Cardiac septum (tissue), 1 donor: ENCODE measurements around the gene ZFP36. TPM values are rescaled to one million over a fixed set of nuclear protein-coding genes. Genes with fewer than 3 reads are reported as not detected.
"Not testable (repeated sequence)": the region's sequence is repeated elsewhere in the genome, so short reads cannot be mapped to it uniquely, and the experiment has no call there.

ENCODE experiments used
- DNase-seq: peaks from one replicate; pipeline ENCODE4 v3.0.0-alpha.2; 2020; ENCODE audit warnings: low spot score
- intact Hi-C: fragments of 100-400 bp; cut with DNase I; formaldehyde crosslinking; loops from one replicate; pipeline ENCODE4 v1.14.0; 2022
- microRNA-seq: library from miRNA; unstranded; fragments of <30 nt; microRNA quantifications from one replicate; pipeline ENCODE4 v1.2.0, GENCODE V29; 2020
- total RNA-seq: library from RNA; stranded (reverse); fragmentation: NEBNext Ultra II Directional; extraction: Animal tissue kit (Norgen Biotek cat#: 25700); gene quantifications from one replicate; pipeline ENCODE4 v1.2.1, GENCODE V29; 2021
- donor health status: DM: no; HTN: no; CAD: no.

The ZFP36 gene
- total RNA-seq, 1 donor from 2014 or later: 53.0 TPM

DNA sequence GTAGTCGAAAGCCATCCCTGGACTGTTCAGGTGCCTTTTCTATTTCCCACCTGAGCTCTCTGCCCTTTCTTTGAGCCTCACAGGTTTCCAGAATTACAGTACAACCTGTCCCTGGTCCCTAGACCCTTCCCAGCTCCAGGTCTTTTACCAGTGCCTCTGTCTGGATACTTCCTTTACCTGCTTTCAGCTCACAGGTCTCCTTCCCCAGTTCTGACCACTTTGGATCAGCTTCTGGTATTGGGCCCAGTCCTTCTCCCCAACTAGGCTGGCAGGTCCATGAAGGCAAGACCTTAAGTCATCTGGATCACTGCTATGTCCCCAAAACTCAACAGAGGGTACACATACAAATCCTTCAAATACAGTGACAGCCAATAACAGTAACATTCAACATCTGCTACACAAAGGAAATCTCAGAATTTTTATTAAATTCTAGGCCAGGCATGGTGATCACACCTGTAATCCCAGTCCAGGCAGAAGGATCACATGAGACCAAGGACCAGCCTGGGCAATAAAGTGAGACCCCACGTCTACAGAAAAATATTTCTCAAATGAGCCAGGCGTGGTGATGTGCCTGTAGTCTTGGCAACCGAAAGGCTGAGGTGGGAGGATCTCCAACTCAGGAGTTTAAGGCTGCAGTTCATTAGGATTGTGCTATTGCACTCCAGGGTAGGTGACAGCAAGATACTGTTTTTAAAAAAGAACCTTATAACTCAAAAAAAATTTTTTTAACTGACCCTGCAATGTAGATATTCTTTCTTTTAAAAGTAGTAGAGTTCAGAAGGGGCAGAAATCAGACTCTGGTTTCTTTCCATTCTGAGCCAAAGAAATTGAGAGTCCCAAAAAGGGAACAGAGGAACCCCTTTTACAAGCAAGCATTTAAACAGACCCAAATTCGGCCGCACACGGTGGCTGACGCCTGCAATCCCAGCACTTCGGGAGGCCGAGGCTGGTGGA lies 27.8 kb downstream of the ZFP36 start:
- intact Hi-C loops: no loop called here
- no peak for DNase-seq

DNA sequence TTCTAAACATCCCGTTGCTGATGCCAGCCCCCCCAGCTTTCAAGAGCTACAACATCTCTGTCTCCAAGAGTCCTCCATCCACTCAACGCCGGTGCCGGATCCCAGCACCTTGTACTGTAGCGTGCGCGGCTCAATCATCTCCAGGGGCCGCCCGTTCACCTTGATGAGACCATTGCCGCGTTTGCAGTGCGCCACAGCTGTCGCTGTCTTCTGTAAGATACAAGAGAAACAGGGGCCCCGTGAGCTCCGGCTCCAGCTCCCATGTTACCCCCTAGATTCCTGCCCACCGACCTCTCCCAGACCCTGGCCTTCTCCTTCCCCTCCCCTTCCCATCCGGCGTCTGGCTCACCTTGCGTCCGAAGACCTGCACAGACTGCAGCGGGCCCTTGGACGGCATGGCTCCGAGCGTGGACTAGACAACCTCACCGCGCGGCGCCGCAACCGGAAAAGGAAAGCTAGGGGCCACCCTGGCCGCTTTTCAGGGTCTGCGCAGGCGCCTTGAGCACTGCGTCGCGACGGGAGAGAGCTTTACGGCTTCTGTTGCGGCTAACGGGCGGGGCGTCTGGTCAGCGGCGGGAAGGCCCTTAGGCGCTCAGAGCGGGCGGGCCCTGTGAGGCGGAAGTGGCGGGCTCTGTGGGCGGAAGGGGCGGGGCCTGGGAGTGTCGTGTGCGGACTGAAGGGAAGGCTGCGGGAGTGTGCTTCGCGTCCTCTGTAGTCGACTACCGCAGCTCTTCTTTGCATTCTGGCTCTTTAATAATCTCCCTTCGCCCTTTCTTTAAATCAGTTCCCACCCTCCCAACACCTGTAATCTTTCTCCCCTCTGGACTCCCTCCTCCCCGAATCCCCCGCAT lies 29.1 kb downstream of the ZFP36 start, which contains the start of gene RPS16:
TSS of gene RPS16 (minus strand) at position 451 of the 851 bp plus-strand sequence. CDS start at position 397, 54 bp downstream.
- intact Hi-C loops: no loop called here
- peak; percentile 100 for DNase-seq

DNA sequence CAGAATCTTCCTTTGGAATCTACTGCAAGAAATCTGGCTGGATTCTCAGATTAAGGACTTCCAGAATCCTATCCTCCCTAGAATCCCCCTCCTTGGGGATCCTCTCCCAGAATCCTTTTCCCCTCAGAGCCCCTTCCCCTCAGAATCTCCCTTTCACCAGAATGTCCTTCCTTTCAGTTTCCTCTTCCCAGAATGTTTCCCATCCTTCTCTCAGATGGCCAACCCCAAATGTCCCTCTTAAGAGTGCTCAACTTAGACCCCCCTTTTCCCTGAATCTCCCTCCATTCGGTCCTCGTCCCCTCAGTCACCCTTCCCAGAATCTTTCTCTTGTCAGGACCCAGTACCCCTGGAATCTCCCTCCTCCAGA lies 29.7 kb downstream of the ZFP36 start:
- no peak for DNase-seq
- intact Hi-C loops: no loop called here

DNA sequence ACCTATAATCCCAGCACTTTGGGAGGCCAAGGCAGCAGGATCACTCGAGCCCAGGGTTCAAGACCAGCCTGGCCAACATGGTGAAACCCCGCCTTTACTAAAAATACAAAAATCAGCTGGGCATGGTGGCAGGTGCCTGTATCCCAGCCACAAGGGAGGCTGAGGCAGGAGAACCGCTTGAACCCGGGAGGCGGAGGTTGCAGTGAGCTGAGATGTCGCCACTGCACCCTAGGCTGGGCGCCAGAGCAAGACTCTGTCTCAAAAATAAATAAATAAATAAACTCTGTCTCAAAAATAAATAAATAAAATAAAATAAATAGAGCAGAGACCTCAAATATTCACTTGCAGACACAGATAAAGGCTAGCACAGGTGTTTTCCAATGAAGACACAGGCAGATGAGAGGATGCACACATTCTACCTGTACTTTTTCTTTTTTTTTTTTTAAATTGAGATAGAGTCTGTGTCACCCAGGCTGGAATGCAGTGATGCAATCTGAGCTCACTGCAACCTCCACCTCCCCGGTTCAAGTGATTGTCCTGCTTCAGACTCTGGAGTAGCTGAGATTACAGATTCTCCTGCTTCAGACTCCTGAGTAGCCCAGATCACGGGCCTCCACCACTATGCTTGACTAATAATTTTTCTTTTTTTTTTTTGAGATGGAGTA lies 31.8 kb downstream of the ZFP36 start:
- intact Hi-C loops: no loop called here
- DNase-seq: no peak

DNA sequence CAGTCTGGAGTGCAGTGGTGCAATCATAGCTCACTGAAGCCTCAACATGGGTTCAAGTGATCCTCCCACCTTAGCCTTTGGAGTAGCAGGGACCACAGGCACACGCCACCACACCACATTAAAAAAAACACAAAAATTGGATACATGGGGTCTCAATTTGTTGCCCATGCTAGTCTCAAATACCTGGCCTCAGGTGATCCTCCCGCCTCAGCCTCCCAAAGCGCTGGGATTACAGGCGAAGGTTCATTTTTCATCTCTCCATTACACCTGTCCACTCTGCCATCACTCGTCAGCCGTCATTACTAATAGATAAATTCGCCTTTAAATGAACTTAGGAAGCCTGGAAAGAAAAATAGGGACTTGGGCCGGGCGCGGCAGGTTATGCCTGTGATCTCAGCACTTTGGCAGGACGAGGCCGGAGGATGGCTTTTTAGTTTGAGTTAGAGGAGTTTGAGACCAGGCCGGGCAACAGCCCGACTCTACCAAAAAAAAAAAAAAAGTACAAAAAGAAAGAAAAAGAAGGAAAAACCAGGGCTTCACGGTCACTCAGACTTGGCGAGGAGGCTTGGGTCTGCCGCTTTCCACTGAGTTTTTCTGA lies 38.0 kb downstream of the ZFP36 start:
- intact Hi-C loops: loop anchor here (5.0 to 10.0 kb wide), 2 partner anchors 38 to 90 kb away; partner anchors contain the start of genes EID2B and TIMM50
- DNase-seq: no peak

DNA sequence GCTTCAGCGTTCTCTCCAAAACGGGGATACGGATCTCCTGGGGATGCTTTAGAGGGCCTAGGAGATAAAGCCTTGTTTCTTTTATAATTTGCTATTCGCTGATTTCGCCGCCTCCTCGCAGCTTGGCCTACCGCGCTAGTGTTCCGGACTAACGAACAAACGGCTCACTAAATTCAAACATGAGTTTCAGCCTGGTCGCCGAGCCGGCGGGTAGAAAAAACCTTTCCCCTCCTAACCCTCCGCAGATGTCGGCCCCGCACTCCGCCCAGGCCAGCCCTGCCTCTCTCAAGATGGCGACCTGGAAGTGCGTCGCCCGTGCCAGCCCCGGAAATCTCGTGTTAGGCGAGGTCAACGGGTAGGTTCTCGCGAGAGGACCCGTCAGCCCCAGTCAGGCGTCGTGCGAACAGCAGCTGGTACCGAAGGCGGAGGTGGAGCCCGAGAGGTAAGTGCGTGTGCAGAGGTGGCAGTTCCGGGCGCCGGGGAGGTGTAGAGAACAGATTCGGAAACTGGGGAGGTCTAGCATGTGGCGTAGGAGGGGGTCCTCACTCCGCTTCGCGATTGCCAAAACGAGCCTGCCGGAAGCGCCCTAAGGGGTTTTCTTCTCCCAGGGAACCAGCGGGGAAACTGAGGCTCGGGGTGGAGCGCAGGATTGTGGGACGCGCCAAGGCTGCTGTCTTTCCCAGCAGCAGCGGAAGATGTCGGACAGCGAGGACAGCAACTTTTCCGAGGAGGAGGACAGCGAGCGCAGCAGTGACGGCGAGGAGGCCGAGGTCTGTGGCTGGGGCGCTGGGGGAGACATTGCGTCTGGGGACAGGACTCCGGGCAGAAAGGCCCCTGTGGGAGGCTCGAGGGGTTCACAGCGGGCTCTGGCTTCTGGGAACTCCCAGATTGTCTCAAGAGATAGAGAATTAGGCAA lies 38.8 kb downstream of the ZFP36 start, which contains the start of gene SUPT5H:
TSS of gene SUPT5H (plus strand) at position 387 of the 916 bp plus-strand sequence. CDS start at position 696, 309 bp downstream.
- intact Hi-C loops: loop anchor here (5.0 to 10.0 kb wide), 2 partner anchors 37 to 89 kb away; partner anchors contain the start of genes EID2B and TIMM50

DNA sequence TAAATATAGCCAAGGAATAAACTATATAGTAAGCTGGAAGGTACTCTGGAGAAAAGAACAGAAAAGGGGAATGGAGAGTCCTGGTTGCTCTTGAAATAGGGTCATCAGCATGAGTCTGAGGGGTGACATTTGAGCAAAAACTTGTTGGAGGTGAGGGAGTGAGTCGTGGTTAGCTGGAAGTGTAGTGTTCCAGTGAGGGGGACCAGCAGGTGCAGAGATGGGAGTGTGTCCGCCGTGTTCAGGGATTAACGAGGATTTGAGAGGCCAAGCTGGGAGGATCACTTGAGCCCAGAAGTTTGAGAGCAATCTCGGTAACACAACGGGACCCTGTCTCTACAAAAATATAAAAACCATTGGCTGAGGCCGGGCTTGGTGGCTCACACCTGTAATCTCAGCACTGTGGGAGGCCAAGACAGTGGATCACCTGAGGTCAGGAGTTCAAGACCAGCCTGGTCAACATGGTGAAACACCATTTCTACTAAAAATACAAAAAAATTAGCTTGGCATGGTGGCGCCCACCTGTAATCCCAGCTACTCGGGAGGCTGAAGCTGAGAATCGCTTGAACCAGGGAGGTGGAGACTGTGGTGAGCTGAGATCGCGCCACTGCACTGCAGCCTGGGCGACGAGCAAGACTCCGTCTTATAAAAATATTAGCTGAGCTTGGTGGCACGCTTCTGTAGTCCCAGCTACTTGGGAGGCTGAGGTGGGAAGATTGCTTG lies 39.9 kb downstream of the ZFP36 start:
- intact Hi-C loops: loop anchor here (5.0 to 10.0 kb wide), 2 partner anchors 36 to 88 kb away; partner anchors contain the start of genes EID2B and TIMM50
- no peak for DNase-seq

More for the DNA sequence above, 38.8 kb downstream of the ZFP36 start, which contains the start of gene SUPT5H:
- DNase-seq: peak; percentile 98

DNA sequence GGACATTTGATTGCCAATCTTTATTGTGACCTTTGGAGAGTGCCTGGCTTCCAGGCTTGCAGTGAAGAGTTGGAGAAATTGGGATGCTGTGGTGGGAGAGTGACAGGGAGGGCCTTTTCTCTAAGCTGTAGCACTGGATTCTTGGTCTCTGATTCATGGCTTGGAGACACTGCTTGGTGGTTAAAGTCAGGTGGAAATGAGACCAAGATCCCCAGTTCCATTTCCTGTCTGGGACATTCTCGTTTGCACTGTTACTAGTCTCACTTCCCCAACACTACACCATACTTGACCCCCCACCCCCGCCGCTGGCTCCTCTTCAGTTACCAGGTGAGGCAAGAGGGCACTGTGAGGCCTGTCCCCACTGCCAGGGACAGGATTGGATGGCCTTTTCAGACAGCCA lies 41.6 kb downstream of the ZFP36 start:
- no peak for DNase-seq
- intact Hi-C loops: loop anchor here (5.0 to 10.0 kb wide), 2 partner anchors 34 to 87 kb away; partner anchors contain the start of genes EID2B and TIMM50

DNA sequence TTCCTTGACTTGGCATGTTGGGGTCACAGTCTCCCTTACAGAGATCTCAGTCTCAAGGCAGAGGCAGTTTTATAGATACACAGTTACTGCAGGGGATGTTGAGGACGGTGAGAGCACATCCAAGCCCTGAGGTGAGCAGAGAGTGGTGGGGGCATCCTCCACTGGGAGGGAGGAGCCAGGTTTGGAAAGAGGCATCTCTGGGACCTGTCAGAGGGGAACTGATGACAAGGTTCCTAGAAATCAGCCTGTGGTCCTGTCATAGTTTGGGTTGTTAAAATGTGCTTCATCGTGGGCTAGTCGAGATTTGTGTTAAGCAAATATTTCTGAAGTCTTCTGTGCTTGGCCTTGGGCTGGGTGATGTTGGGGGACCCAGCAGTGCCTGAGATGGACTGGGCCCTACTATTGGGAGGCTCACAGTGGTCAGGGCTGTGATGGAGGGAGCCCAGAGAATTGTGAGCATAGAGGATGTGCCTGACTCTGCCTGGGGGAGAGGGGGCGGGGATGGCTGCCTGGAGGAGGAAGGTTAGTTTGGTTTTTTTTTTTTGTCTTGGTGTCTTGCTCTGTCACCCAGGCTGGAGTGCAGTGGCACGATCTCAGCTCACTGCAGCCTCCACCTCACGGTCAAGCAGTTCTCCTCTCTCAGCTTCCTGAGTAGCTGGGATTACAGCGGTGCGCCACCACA lies 42.6 kb downstream of the ZFP36 start:
- intact Hi-C loops: loop anchor here (5.0 to 10.0 kb wide), 2 partner anchors 33 to 86 kb away; partner anchors contain the start of genes EID2B and TIMM50
- DNase-seq: no peak

DNA sequence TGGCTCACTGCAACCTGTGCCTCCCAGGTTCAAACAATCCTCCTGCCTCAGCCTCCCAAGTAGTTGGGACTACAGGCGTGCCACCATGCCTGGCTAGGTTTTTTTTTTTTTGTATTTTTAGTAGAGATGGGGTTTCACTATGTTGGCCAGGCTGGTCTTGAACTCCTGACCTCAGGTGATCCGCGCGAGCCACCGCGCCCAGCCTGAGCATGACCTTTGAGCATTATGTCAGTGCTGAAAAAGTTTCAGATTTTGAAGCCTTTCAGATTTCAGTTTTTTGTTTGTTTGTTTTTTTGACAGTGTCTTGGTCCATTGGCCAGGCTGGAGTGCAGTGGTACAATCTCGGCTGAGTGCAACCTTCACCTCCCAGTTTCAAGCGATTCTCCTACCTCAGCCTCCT lies 44.6 kb downstream of the ZFP36 start:
- intact Hi-C loops: not testable (repeated sequence)

More for the DNA sequence above, 44.6 kb downstream of the ZFP36 start:
- not testable (repeated sequence) for DNase-seq

Small RNA genes within 50 kb of the gene (microRNA-seq; reads per million reads assigned to microRNA genes)
- not detected for gene MIR4530

Other genes with a start within 250 kb of the ZFP36 start
- gene NCCRP1, start 209.9 kb upstream of the ZFP36 start, total RNA-seq: not detected
- gene SYCN, start 202.6 kb upstream of the ZFP36 start, total RNA-seq: not detected
- not detected for gene IFNL3, start 161.8 kb upstream of the ZFP36 start, total RNA-seq
- not detected for gene IFNL4, start 158.0 kb upstream of the ZFP36 start, total RNA-seq
- gene IFNL2, start 138.5 kb upstream of the ZFP36 start, total RNA-seq: not detected
- not detected for gene IFNL1, start 110.4 kb upstream of the ZFP36 start, total RNA-seq
- gene LRFN1, start 86.0 kb upstream of the ZFP36 start, total RNA-seq: 0.27 TPM
- gene GMFG, start 70.8 kb upstream of the ZFP36 start, total RNA-seq: 17.5 TPM
- 65.8 TPM for gene SAMD4B, start 64.4 kb upstream of the ZFP36 start, total RNA-seq
- gene PAF1, start 15.7 kb upstream of the ZFP36 start, total RNA-seq: 38.0 TPM
- gene MED29, start 15.5 kb upstream of the ZFP36 start, total RNA-seq: 26.3 TPM
- 25.1 TPM for gene PLEKHG2, start 5.8 kb downstream of the ZFP36 start, total RNA-seq
- gene RPS16, start 29.1 kb downstream of the ZFP36 start, total RNA-seq: 1,084 TPM
- gene SUPT5H, start 38.7 kb downstream of the ZFP36 start, total RNA-seq: 79.9 TPM
- gene TIMM50, start 74.0 kb downstream of the ZFP36 start, total RNA-seq: 62.0 TPM
- not detected for gene DLL3, start 92.1 kb downstream of the ZFP36 start, total RNA-seq
- gene SELENOV, start 108.3 kb downstream of the ZFP36 start, total RNA-seq: not detected
- 2.8 TPM for gene EID2B, start 126.0 kb downstream of the ZFP36 start, total RNA-seq
- 11.4 TPM for gene EID2, start 133.3 kb downstream of the ZFP36 start, total RNA-seq
- gene LGALS13, start 195.7 kb downstream of the ZFP36 start, total RNA-seq: not detected
- not detected for gene LGALS16, start 249.1 kb downstream of the ZFP36 start, total RNA-seq